HepG2 (cell line): ENCODE data around the gene ABCC1. TPM values are rescaled to one million over a fixed set of nuclear protein-coding genes. Genes with fewer than 3 reads are reported as not detected.

Experiments used
- ATAC-seq: fragments of 200-7000 bp; cut with Tn5 transposase; 3 replicates; pipeline ENCODE4 v1.9.1; 2020; ENCODE audit warnings: mild to moderate bottlenecking, moderate library complexity
- BruUV-seq: library from RNA; stranded (reverse); fragments of 400-500 nt; replicated peaks from 2 replicates; lab custom pipeline; 2021; lab: Mats Ljungman, UMichigan
- CTCF ChIA-PET: fragments of 300-600 bp; formaldehyde crosslinking; extraction: SDS; loops from one replicate; lab custom pipeline; 2021; ENCODE audit warnings: low total read pairs, inconsistent platforms, low intra/inter-chr PET ratio; lab: Yijun Ruan, JAX
- POLR2A ChIA-PET: fragments of 350-600 bp; sonication (Branson Sonifier 250); formaldehyde crosslinking; loops from one replicate; lab custom pipeline; 2020; ENCODE audit warnings: antibody characterized with exemption, inconsistent platforms; lab: Yijun Ruan, JAX
- DNase-seq: peaks from one replicate; pipeline ENCODE4 v3.0.0-alpha.2; 2015; ENCODE audit warnings: low spot score
- FAIRE-seq: peaks from 3 replicates; lab custom pipeline; 2011; peaks lifted over from hg19 to GRCh38; lab: Jason Lieb, UNC
- H2AFZ ChIP-seq: one replicate; pipeline ENCODE4 v1.6.1; 2011; ENCODE audit warnings: low read length, inconsistent platforms
- H3K27ac ChIP-seq: fragments of 300-600 bp; 3 replicates; pipeline ENCODE4 v1.8.0; 2011; ENCODE audit warnings: mixed run types, mild to moderate bottlenecking, mixed read lengths, low read length, inconsistent platforms; ENCODE audit not compliant: insufficient read depth; ENCODE audit errors: extremely low read length
- H3K27me3 ChIP-seq, 2 experiments: fragments of 200-600 bp in 1 of 2; 2 replicates in 1 of 2; 3 replicates in 1 of 2; pipeline versions ENCODE4 v1.6.0 to v1.8.0; 2011; ENCODE audit warnings: low read length in 2 of 2, mild to moderate bottlenecking in 2 of 2, moderate library complexity in 2 of 2, inconsistent platforms in 1 of 2; ENCODE audit not compliant: insufficient read depth in 2 of 2, control insufficient read depth in 1 of 2
- H3K36me3 ChIP-seq, 2 experiments: fragments of 200-600 bp in 1 of 2; replicated peaks in 1 of 2; 2 replicates in 1 of 2; 3 replicates in 1 of 2; pipeline versions ENCODE4 v1.5.1 to v1.8.0; 2011; ENCODE audit warnings: low read length in 2 of 2, inconsistent platforms in 1 of 2; ENCODE audit not compliant: insufficient read depth in 2 of 2, control insufficient read depth in 1 of 2
- H3K4me1 ChIP-seq: 2 replicates; pipeline ENCODE4 v1.5.1; 2012; ENCODE audit warnings: low read length, inconsistent platforms; ENCODE audit not compliant: insufficient read depth
- H3K4me2 ChIP-seq: 2 replicates; pipeline ENCODE4 v1.6.0; 2011; ENCODE audit warnings: low read depth, low read length, inconsistent platforms
- H3K4me3 ChIP-seq, 3 experiments: fragments of 200-600 bp in 1 of 3; sonication (generic), shearing (Covaris generic) in 1 of 3; replicated peaks in 1 of 3; 2 replicates each; pipeline ENCODE4 v1.5.1; 2011 to 2016; ENCODE audit warnings: low read length in 3 of 3, inconsistent platforms in 2 of 3, low read depth in 2 of 3, mild to moderate bottlenecking in 2 of 3, control low read depth in 1 of 3, mixed read lengths in 1 of 3; ENCODE audit not compliant: insufficient read depth in 1 of 3
- H3K79me2 ChIP-seq: one replicate; pipeline ENCODE4 v1.6.1; 2011; ENCODE audit warnings: low read length, inconsistent platforms; ENCODE audit not compliant: insufficient read depth
- H3K9ac ChIP-seq: 2 replicates; pipeline ENCODE4 v1.6.0; 2011; ENCODE audit warnings: mild to moderate bottlenecking, low read depth, low read length, inconsistent platforms; ENCODE audit not compliant: insufficient read depth
- H3K9me3 ChIP-seq: 2 replicates; pipeline ENCODE4 v1.5.1; 2012; ENCODE audit warnings: mild to moderate bottlenecking, low read length
- H4K20me1 ChIP-seq: 2 replicates; pipeline ENCODE4 v1.6.0; 2011; ENCODE audit warnings: inconsistent platforms, mild to moderate bottlenecking, low read length, moderate library complexity; ENCODE audit not compliant: insufficient read depth
- GLI4 ChIP-seq: sonication (generic); formaldehyde crosslinking; IDR thresholded peaks from 2 replicates; pipeline ENCODE4 v1.5.1; 2020; ENCODE audit warnings: missing genetic modification reagents, mild to moderate bottlenecking, moderate library complexity, borderline replicate concordance
- HDAC1 ChIP-seq: sonication (generic); formaldehyde crosslinking; IDR thresholded peaks from 2 replicates; pipeline ENCODE4 v1.5.1; 2020; ENCODE audit warnings: mild to moderate bottlenecking, missing genetic modification reagents
- HNF4G ChIP-seq, 2 experiments: sonication (generic) in 1 of 2; formaldehyde crosslinking in 1 of 2; IDR thresholded peaks; 2 replicates each; pipeline versions ENCODE4 v1.4.0 to v1.6.1; 2011 to 2020; ENCODE audit warnings: borderline replicate concordance in 2 of 2, low read depth in 2 of 2, mild to moderate bottlenecking in 2 of 2, low read length in 1 of 2, missing genetic modification reagents in 1 of 2, moderate library complexity in 1 of 2
- RBM22 ChIP-seq: fragments of 200-400 bp; formaldehyde crosslinking; optimal IDR thresholded peaks from 2 replicates; pipeline ENCODE3; 2017; ENCODE audit warnings: mild to moderate bottlenecking, low read length, moderate library complexity
- SATB2 ChIP-seq: sonication (generic); formaldehyde crosslinking; IDR thresholded peaks from 2 replicates; pipeline ENCODE4 v1.5.0; 2020; ENCODE audit warnings: missing genetic modification reagents
- YEATS2 ChIP-seq: sonication (generic); formaldehyde crosslinking; IDR thresholded peaks from 2 replicates; pipeline ENCODE4 v1.4.0; 2020; ENCODE audit warnings: missing genetic modification reagents, borderline replicate concordance
- YEATS4 ChIP-seq: sonication (generic); formaldehyde crosslinking; IDR thresholded peaks from 2 replicates; pipeline ENCODE4 v1.4.0; 2020; ENCODE audit warnings: missing genetic modification reagents, borderline replicate concordance
- ZNF296 ChIP-seq: sonication (generic); formaldehyde crosslinking; conservative IDR thresholded peaks from 2 replicates; pipeline ENCODE4 v1.5.0; 2020; ENCODE audit warnings: mild to moderate bottlenecking, missing genetic modification reagents
- ZNF333 ChIP-seq: sonication (generic); formaldehyde crosslinking; IDR thresholded peaks from 2 replicates; pipeline ENCODE4 v1.4.0; 2020; ENCODE audit warnings: mild to moderate bottlenecking, missing genetic modification reagents, borderline replicate concordance
- ZNF644 ChIP-seq: IDR thresholded peaks from 2 replicates; pipeline ENCODE4 v1.6.1; 2016; ENCODE audit warnings: low read depth
- ZNF672 ChIP-seq: sonication (generic); formaldehyde crosslinking; IDR thresholded peaks from 2 replicates; pipeline ENCODE4 v1.8.1; 2022; ENCODE audit warnings: missing genetic modification reagents
- ZNF792 ChIP-seq: IDR thresholded peaks from 2 replicates; pipeline ENCODE4 v1.6.1; 2016
- WGBS: methylation state at CpG from one replicate; pipeline ENCODE4 v1.1.6; 2017; ENCODE audit warnings: low lambda C conversion rate; 5-methylcytosine and 5-hydroxymethylcytosine counted together
- in situ Hi-C: cut with HindIII; loops from 2 replicates; pipeline ENCODE4 v1.10.0; 2017; ENCODE audit warnings: low pct_unique_long_range_greater_than_20kb; ENCODE audit not compliant: extremely low pct_ligation_motif_present
- intact Hi-C: fragments of 100-400 bp; cut with micrococcal nuclease; formaldehyde crosslinking; loops from one replicate; pipeline ENCODE4 v1.10.0; 2022; ENCODE audit not compliant: unreplicated experiment
- polyA plus RNA-seq, 8 experiments: library from polyadenylated mRNA; depleted of rRNA in 3 of 8; stranded (reverse) in 7 of 8; unstranded in 1 of 8; fragments of >200 nt; fragmentation: Illumina TruSeq in 4 of 8; extraction: Trizol in 4 of 8; gene quantifications; 2 replicates each; pipeline versions ENCODE4 v1.2.1 to v1.2.3, GENCODE V29; 2011 to 2016; ENCODE audit warnings: low read depth in 4 of 8, missing spikeins in 1 of 8, mixed read lengths in 1 of 8; ENCODE audit not compliant: insufficient read depth in 1 of 8
- total RNA-seq, 5 experiments: library from RNA; depleted of rRNA; stranded (reverse); fragments of >200 nt; fragmentation: Illumina TruSeq; extraction: Trizol; gene quantifications; 2 replicates each; pipeline ENCODE4 v1.2.3, GENCODE V29; 2016; ENCODE audit warnings: low read depth in 1 of 5
- TF ChIP-seq, protein P1 (sequence below): sonication (generic); formaldehyde crosslinking; IDR thresholded peaks from 2 replicates; pipeline ENCODE4 v1.5.0; 2020; ENCODE audit warnings: missing genetic modification reagents
- TF ChIP-seq, protein P2 (sequence below): sonication (generic); formaldehyde crosslinking; IDR thresholded peaks from 2 replicates; pipeline ENCODE4 v1.5.0; 2020; ENCODE audit warnings: missing genetic modification reagents
- TF ChIP-seq, protein P3 (sequence below): sonication (generic); formaldehyde crosslinking; IDR thresholded peaks from 2 replicates; pipeline ENCODE4 v1.4.0; 2020; ENCODE audit warnings: mild to moderate bottlenecking, missing genetic modification reagents, borderline replicate concordance
- TF ChIP-seq, protein P4 (sequence below): sonication (generic); formaldehyde crosslinking; IDR thresholded peaks from 2 replicates; pipeline ENCODE4 v1.8.0; 2022; ENCODE audit warnings: missing genetic modification reagents, low read depth, mild to moderate bottlenecking, borderline replicate concordance
- TF ChIP-seq, protein P5 (sequence below): sonication (generic); formaldehyde crosslinking; IDR thresholded peaks from 2 replicates; pipeline ENCODE4 v1.8.0; 2022; ENCODE audit warnings: low read depth, missing genetic modification reagents

The ABCC1 gene
- total and polyA plus RNA-seq, 2 of the 13 experiments (the other 11 are each of a cell fraction or from before 2014, with no cell fraction given): 13.0 to 30.6 TPM

DNA sequence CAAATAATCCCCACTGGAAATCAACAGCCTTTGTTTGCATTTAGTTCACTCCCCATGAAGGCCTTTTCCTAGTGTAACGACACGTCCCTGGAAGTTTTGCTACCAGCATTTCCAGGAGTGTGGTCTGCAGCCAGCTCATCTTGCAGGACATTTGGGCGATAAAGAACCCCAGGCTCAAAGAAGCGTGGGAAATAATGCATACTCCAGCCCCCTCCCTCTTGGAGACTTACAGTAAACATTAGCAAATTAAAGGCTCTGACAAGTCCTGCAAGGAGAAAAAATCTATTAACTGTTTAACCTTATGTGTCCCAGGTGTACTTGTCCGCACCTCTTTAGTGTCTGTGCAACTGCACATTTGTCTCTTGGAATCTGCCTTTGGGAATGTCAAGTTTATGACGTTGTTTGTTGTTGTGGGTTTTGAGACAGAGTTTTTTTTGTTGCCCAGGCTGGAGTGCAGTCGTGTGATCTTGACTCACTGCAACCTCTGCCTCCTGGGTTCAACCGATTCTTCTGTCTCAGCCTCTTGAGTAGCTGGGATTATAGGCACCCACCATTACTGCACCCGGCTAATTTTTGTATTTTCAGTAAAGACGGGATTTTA is 131.1 kb downstream of the ABCC1 start:
- Histone ChIP-seq H3K9me3 (peaks cover 11% of the 10 kb centered on the region), H4K20me1 (no peaks in the 10 kb centered on the region), H3K4me3 (no peak overlapping the region), H2AFZ (no peak overlapping the region), H3K79me2 (no peaks in the 10 kb centered on the region), H3K9ac (no peak overlapping the region), H3K4me1 (no peaks in the 10 kb centered on the region), H3K36me3 (peaks cover 34 to 75% of the 10 kb centered on the region in 2 experiments), H3K4me2 (no peak overlapping the region), H3K27ac (no peak overlapping the region), H3K27me3 (no peaks in the 10 kb centered on the region)
- peak; percentile 66 for FAIRE-seq
- no peak for ATAC-seq
- in situ Hi-C loops (no loop called here), intact Hi-C loops (no loop called here)
- no peak for DNase-seq
- ChIA-PET CTCF (no interaction called here), POLR2A (no interaction called here)
- TSS peak; percentile 27 for BruUV-seq
- WGBS: 94% methylated on average over 10 of the region's 10 CpGs
- TF ChIP-seq YEATS4 (CRISPR knock-in tag): no peak
- TF ChIP-seq, protein P1, sequence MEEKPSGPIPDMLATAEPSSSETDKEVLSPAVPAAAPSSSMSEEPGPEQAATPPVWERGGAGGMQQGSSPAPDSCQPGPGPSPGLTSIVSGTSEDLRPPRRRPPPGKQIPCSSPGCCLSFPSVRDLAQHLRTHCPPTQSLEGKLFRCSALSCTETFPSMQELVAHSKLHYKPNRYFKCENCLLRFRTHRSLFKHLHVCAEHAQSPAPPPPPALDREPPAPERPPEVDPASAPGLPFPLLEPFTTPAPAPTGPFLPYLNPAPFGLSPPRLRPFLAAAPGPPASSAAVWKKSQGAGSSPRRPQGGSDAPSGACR (CRISPR knock-in tag): no peak
- TF ChIP-seq ZNF644: no peak
- TF ChIP-seq, protein P2, sequence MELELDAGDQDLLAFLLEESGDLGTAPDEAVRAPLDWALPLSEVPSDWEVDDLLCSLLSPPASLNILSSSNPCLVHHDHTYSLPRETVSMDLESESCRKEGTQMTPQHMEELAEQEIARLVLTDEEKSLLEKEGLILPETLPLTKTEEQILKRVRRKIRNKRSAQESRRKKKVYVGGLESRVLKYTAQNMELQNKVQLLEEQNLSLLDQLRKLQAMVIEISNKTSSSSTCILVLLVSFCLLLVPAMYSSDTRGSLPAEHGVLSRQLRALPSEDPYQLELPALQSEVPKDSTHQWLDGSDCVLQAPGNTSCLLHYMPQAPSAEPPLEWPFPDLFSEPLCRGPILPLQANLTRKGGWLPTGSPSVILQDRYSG: no peak
- TF ChIP-seq, protein P3, sequence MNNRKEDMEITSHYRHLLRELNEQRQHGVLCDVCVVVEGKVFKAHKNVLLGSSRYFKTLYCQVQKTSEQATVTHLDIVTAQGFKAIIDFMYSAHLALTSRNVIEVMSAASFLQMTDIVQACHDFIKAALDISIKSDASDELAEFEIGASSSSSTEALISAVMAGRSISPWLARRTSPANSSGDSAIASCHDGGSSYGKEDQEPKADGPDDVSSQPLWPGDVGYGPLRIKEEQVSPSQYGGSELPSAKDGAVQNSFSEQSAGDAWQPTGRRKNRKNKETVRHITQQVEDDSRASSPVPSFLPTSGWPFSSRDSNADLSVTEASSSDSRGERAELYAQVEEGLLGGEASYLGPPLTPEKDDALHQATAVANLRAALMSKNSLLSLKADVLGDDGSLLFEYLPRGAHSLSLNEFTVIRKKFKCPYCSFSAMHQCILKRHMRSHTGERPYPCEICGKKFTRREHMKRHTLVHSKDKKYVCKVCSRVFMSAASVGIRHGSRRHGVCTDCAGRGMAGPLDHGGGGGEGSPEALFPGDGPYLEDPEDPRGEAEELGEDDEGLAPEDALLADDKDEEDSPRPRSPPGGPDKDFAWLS (CRISPR knock-in tag): no peak
- TF ChIP-seq RBM22: no peak
- no peak for TF ChIP-seq ZNF296
- TF ChIP-seq ZNF672 (CRISPR knock-in tag): no peak
- TF ChIP-seq, protein P4, sequence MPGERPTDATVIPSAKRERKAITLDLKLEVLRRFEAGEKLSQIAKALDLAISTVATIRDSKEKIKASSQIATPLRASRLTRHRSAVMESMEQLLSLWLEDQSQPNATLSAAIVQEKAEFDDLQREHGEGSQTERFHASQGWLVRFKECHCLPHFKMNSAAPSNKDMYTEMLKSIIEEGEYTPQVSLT (CRISPR knock-in tag): no peak
- TF ChIP-seq, protein P5, sequence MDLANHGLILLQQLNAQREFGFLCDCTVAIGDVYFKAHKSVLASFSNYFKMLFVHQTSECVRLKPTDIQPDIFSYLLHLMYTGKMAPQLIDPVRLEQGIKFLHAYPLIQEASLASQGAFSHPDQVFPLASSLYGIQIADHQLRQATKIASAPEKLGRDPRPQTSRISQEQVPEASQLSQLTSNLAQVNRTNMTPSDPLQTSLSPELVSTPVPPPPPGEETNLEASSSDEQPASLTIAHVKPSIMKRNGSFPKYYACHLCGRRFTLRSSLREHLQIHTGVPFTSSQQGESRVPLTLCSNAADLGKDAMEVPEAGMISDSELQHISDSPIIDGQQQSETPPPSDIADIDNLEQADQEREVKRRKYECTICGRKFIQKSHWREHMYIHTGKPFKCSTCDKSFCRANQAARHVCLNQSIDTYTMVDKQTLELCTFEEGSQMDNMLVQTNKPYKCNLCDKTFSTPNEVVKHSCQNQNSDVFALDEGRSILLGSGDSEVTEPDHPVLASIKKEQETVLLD (CRISPR knock-in tag): no peak
- TF ChIP-seq HNF4G (IDR thresholded peaks at IDR 0.05; ENCODE audit: borderline replicate concordance, low read depth, low read length): no peak
- no peak for TF ChIP-seq HNF4G (CRISPR knock-in tag; IDR thresholded peaks at IDR 0.05; ENCODE audit: borderline replicate concordance, low read depth)
- no peak for TF ChIP-seq HDAC1 (CRISPR knock-in tag)
- no peak for TF ChIP-seq GLI4
- TF ChIP-seq ZNF333 (CRISPR knock-in tag): no peak
- no peak for TF ChIP-seq SATB2 (CRISPR knock-in tag)
- TF ChIP-seq YEATS2 (CRISPR knock-in tag): no peak
- no peak for TF ChIP-seq ZNF792 (CRISPR knock-in tag)
